IMR-90 (cell line): ENCODE measurements around the gene YPEL1. TPM values are rescaled to one million over a fixed set of nuclear protein-coding genes. Genes with fewer than 3 reads are reported as not detected.

ENCODE experiments used
- ATAC-seq: fragments of 200-7000 bp; cut with Tn5 transposase; 2 replicates; pipeline ENCODE4 v1.9.1; 2020; ENCODE audit warnings: low read depth, mild to moderate bottlenecking, moderate library complexity
- BruUV-seq: library from RNA; stranded (reverse); fragments of 400-500 nt; replicated peaks from 2 replicates; lab custom pipeline; 2021; lab: Mats Ljungman, UMichigan
- CTCF ChIA-PET: fragments of 300-600 bp; formaldehyde crosslinking; extraction: SDS; loops from one replicate; lab custom pipeline; 2021; ENCODE audit warnings: antibody characterized with exemption; lab: Yijun Ruan, JAX
- POLR2A ChIA-PET: fragments of 300-600 bp; sonication (Branson Sonifier 250); formaldehyde crosslinking; loops from one replicate; lab custom pipeline; 2022; ENCODE audit warnings: antibody characterized with exemption; ENCODE audit not compliant: unreplicated experiment; lab: Charles Lee
- DNase-seq: peaks from one replicate; pipeline ENCODE4 v3.0.0; 2013
- H2AFZ ChIP-seq: replicated peaks from 2 replicates; pipeline ENCODE3; 2013; ENCODE audit warnings: low read length, mild to moderate bottlenecking; ENCODE audit not compliant: poor library complexity
- H2AK5ac ChIP-seq: 2 replicates; pipeline ENCODE4 v1.6.1; 2013; ENCODE audit warnings: low read depth, low read length, inconsistent platforms
- H2AK9ac ChIP-seq: replicated peaks from 2 replicates; pipeline ENCODE3; 2013; ENCODE audit warnings: mild to moderate bottlenecking, low read depth, low read length, moderate library complexity; ENCODE audit not compliant: poor library complexity
- H2BK120ac ChIP-seq: 2 replicates; pipeline ENCODE4 v1.6.1; 2013; ENCODE audit warnings: low read depth, low read length, inconsistent platforms
- H2BK15ac ChIP-seq: 3 replicates; pipeline ENCODE4 v1.6.1; 2013; ENCODE audit warnings: low read depth, low read length, inconsistent platforms
- H2BK20ac ChIP-seq: 2 replicates; pipeline ENCODE4 v1.6.1; 2013; ENCODE audit warnings: low read depth, mild to moderate bottlenecking, inconsistent platforms, low read length, moderate library complexity
- H2BK5ac ChIP-seq: 2 replicates; pipeline ENCODE4 v1.6.1; 2013; ENCODE audit warnings: mild to moderate bottlenecking, low read depth, low read length, inconsistent platforms; ENCODE audit not compliant: poor library complexity, severe bottlenecking
- H3K14ac ChIP-seq: replicated peaks from 2 replicates; pipeline ENCODE4 v1.6.1; 2013; ENCODE audit warnings: low read depth, low read length, inconsistent platforms
- H3K18ac ChIP-seq: 2 replicates; pipeline ENCODE4 v1.6.1; 2013; ENCODE audit warnings: low read depth, low read length, control low read depth
- H3K23ac ChIP-seq: 2 replicates; pipeline ENCODE4 v1.6.1; 2013; ENCODE audit warnings: low read depth, low read length, inconsistent platforms
- H3K27ac ChIP-seq: 2 replicates; pipeline ENCODE4 v1.5.1; 2013; ENCODE audit warnings: mild to moderate bottlenecking, control low read depth, low read length; ENCODE audit not compliant: insufficient read depth
- H3K27me3 ChIP-seq: 2 replicates; pipeline ENCODE4 v1.6.1; 2013; ENCODE audit warnings: low read length; ENCODE audit not compliant: control insufficient read depth, insufficient read depth
- H3K36me3 ChIP-seq: 2 replicates; pipeline ENCODE4 v1.6.1; 2013; ENCODE audit warnings: low read length, mixed read lengths; ENCODE audit not compliant: control insufficient read depth, insufficient read depth
- H3K4ac ChIP-seq: 2 replicates; pipeline ENCODE4 v1.6.1; 2013; ENCODE audit warnings: low read depth, low read length, inconsistent platforms
- H3K4me1 ChIP-seq: 2 replicates; pipeline ENCODE4 v1.6.1; 2013; ENCODE audit warnings: low read length, mixed read lengths; ENCODE audit not compliant: control insufficient read depth, insufficient read depth
- H3K4me2 ChIP-seq: 2 replicates; pipeline ENCODE4 v1.6.1; 2013; ENCODE audit warnings: low read depth, mild to moderate bottlenecking, control low read depth, low read length, moderate library complexity
- H3K4me3 ChIP-seq: 2 replicates; pipeline ENCODE4 v1.5.1; 2013; ENCODE audit warnings: low read depth, mild to moderate bottlenecking, control low read depth, low read length, moderate library complexity; ENCODE audit not compliant: insufficient read depth
- H3K56ac ChIP-seq: 2 replicates; pipeline ENCODE4 v1.6.1; 2013; ENCODE audit warnings: low read length, inconsistent platforms; ENCODE audit not compliant: insufficient read depth; ENCODE audit errors: extremely low read depth
- H3K79me1 ChIP-seq, 2 experiments: 2 replicates each; pipeline ENCODE4 v1.6.1; 2013; ENCODE audit warnings: low read length in 2 of 2, inconsistent platforms in 1 of 2, low read depth in 1 of 2
- H3K9ac ChIP-seq: 2 replicates; pipeline ENCODE4 v1.6.1; 2013; ENCODE audit warnings: low read depth, low read length, control low read depth
- H3K9me1 ChIP-seq: 2 replicates; pipeline ENCODE4 v1.6.1; 2013; ENCODE audit warnings: low read length, inconsistent platforms; ENCODE audit not compliant: insufficient read depth
- H3K9me3 ChIP-seq: 2 replicates; pipeline ENCODE4 v1.6.1; 2013; ENCODE audit warnings: low read length; ENCODE audit not compliant: control insufficient read depth, insufficient read depth
- H4K20me1 ChIP-seq: 2 replicates; pipeline ENCODE4 v1.6.1; 2013; ENCODE audit warnings: low read length, inconsistent platforms; ENCODE audit not compliant: insufficient read depth
- H4K5ac ChIP-seq: 2 replicates; pipeline ENCODE4 v1.6.1; 2013; ENCODE audit warnings: mild to moderate bottlenecking, low read depth, low read length, control low read depth
- H4K8ac ChIP-seq, 2 experiments: 2 replicates each; pipeline ENCODE4 v1.6.1; 2013; ENCODE audit warnings: low read depth in 2 of 2, low read length in 2 of 2, control low read depth in 1 of 2, inconsistent platforms in 1 of 2
- H4K91ac ChIP-seq: 2 replicates; pipeline ENCODE4 v1.6.1; 2013; ENCODE audit warnings: low read depth, low read length, inconsistent platforms; ENCODE audit not compliant: insufficient read depth
- BHLHE40 ChIP-seq: fragments of 150-350 bp; IDR thresholded peaks from 2 replicates; pipeline ENCODE4 v1.6.1; 2016; ENCODE audit warnings: mild to moderate bottlenecking, low read depth, low read length
- CEBPB ChIP-seq: IDR thresholded peaks from 2 replicates; pipeline ENCODE4 v1.6.1; 2012; ENCODE audit warnings: low read depth, low read length, improper control_type of control experiment
- CHD1 ChIP-seq: IDR thresholded peaks from 2 replicates; pipeline ENCODE4 v1.6.1; 2012; ENCODE audit warnings: low read depth, low read length, improper control_type of control experiment
- CTCF ChIP-seq: conservative IDR thresholded peaks from 2 replicates; pipeline ENCODE4 v1.5.1; 2012; ENCODE audit warnings: mild to moderate bottlenecking, low read depth, low read length, improper control_type of control experiment
- FOS ChIP-seq: fragments of 150-350 bp; IDR thresholded peaks from 2 replicates; pipeline ENCODE4 v1.6.1; 2016; ENCODE audit warnings: low read depth, low read length
- MAFK ChIP-seq: IDR thresholded peaks from 2 replicates; pipeline ENCODE4 v1.6.1; 2012; ENCODE audit warnings: low read depth, low read length, improper control_type of control experiment
- MAZ ChIP-seq: IDR thresholded peaks from 2 replicates; pipeline ENCODE4 v1.6.1; 2012; ENCODE audit warnings: low read depth, mild to moderate bottlenecking, low read length, improper control_type of control experiment, moderate library complexity, borderline replicate concordance
- MXI1 ChIP-seq: IDR thresholded peaks from 2 replicates; pipeline ENCODE4 v1.6.1; 2012; ENCODE audit warnings: low read depth, mild to moderate bottlenecking, low read length, moderate library complexity, borderline replicate concordance
- NFE2L2 ChIP-seq: fragments of 150-350 bp; IDR thresholded peaks from 2 replicates; pipeline ENCODE4 v1.6.1; 2016; ENCODE audit warnings: low read depth, mild to moderate bottlenecking, low read length
- RAD21 ChIP-seq: IDR thresholded peaks from 2 replicates; pipeline ENCODE4 v1.6.1; 2012; ENCODE audit warnings: low read length, improper control_type of control experiment
- RCOR1 ChIP-seq: IDR thresholded peaks from 2 replicates; pipeline ENCODE4 v1.6.1; 2012; ENCODE audit warnings: mild to moderate bottlenecking, low read length, improper control_type of control experiment; ENCODE audit not compliant: insufficient replicate concordance
- RFX5 ChIP-seq: IDR thresholded peaks from 2 replicates; pipeline ENCODE4 v1.8.0; 2012; ENCODE audit warnings: low read depth, mild to moderate bottlenecking, low read length, moderate library complexity
- SMC3 ChIP-seq: fragments of 150-350 bp; IDR thresholded peaks from 2 replicates; pipeline ENCODE4 v1.6.1; 2016; ENCODE audit warnings: low read depth, mild to moderate bottlenecking, antibody characterized with exemption, low read length, moderate library complexity
- WGBS, 2 experiments: methylation state at CpG; one replicate each; pipeline versions ENCODE4 v1.1.5 to v1.1.7; 2013; ENCODE audit warnings: missing lambda C conversion rate in 2 of 2; ENCODE audit not compliant: insufficient read length in 1 of 2; ENCODE audit errors: extremely low coverage in 2 of 2; 5-methylcytosine and 5-hydroxymethylcytosine counted together
- dilution Hi-C: fragments of 300-500 bp; cut with HindIII; formaldehyde crosslinking; loops from one replicate; pipeline ENCODE4 v1.14.3; 2018; ENCODE audit warnings: low sequenced_read_pairs; ENCODE audit not compliant: unreplicated experiment
- in situ Hi-C: fragments of 300-500 bp; cut with MboI; formaldehyde crosslinking; loops from 3 replicates; pipeline ENCODE4 v1.14.3; 2019; ENCODE audit warnings: low sequenced_read_pairs, inconsistent platforms, mixed read lengths
- intact Hi-C: fragments of 100-400 bp; cut with micrococcal nuclease; formaldehyde crosslinking; loops from 2 replicates; pipeline ENCODE4 v1.10.0; 2022
- polyA plus RNA-seq, 3 experiments: library from polyadenylated mRNA; depleted of rRNA; stranded (reverse); fragments of >200 nt; gene quantifications; 2 replicates each; pipeline ENCODE4 v1.2.3, GENCODE V29; 2012; ENCODE audit warnings: low replicate concordance in 1 of 3
- total RNA-seq: library from RNA; depleted of rRNA; stranded (reverse); fragments of >200 nt; gene quantifications from 2 replicates; pipeline ENCODE4 v1.2.3, GENCODE V29; 2012
- TF ChIP-seq, protein P1 (sequence below): fragments of 150-350 bp; IDR thresholded peaks from 2 replicates; pipeline ENCODE4 v1.6.1; 2017; ENCODE audit warnings: mild to moderate bottlenecking, antibody characterized with exemption, low read length, low read depth

The YPEL1 gene
- total and polyA plus RNA-seq, 2 of the 4 experiments (the other 2 are of a cell fraction), result 0.72 to 1.3 TPM

GRCh38 chr22:21755851-21756284 is 20.3 kb upstream of the YPEL1 start (continued):
- TF ChIP-seq MAZ, result peak; percentile 36; the same call in 1 of the 2 replicates

DNA sequence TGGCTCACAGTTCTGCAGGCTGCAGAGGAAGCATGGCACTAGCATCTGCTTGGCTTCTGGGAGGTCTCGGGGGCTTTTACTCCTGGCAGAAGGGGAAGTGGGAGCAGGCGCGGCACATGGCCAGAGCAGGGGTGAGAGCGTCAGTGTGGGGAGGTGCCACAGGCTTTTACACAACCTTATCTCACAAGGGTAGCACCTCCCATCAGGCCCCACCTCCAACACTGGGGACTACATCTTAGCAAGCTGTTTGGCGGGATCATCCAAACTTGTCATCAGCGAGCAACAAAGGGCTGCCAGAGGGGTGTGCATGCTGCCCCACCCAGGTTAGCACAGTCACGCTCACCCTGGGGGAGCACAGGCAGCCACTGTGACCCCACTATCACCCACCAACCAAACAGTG is 18.9 kb upstream of the YPEL1 start:
- DNase-seq (peak; percentile 12), ATAC-seq (0 out of 2 replicates have a peak, but pooled peaks have one; percentile 16)
- H3K18ac ChIP-seq, result no peak overlapping the region; the same call in 1 of the 2 replicates
- H3K56ac ChIP-seq, result no peak overlapping the region
- H2AK9ac ChIP-seq, result no peak overlapping the region
- no peak overlapping the region for H3K14ac ChIP-seq
- dilution Hi-C loops, result no loop called here
- H3K23ac ChIP-seq, result 0 out of 2 replicates have a peak overlapping the region, but pooled peaks have one; percentile 14
- no peak overlapping the region for H4K5ac ChIP-seq
- 0 out of 2 replicates have a peak overlapping the region, but pooled peaks have one; percentile 15 for H3K4ac ChIP-seq
- H3K9me1 ChIP-seq, result peaks cover 15% of the 10 kb centered on the region; the same call in 1 of the 2 replicates
- no peak overlapping the region; the same call in 1 of the 2 replicates for H4K91ac ChIP-seq
- no peaks in the 10 kb centered on the region for H3K27me3 ChIP-seq
- intact Hi-C loops, result no loop called here
- H3K9ac ChIP-seq, result no peak overlapping the region
- peaks cover 4% of the 10 kb centered on the region for H3K36me3 ChIP-seq
- H3K27ac ChIP-seq, result no peak overlapping the region
- peaks cover 8 to 26% of the 10 kb centered on the region in 2 experiments; a peak in 3 of 4 replicates for H3K79me1 ChIP-seq
- H2BK20ac ChIP-seq, result no peak overlapping the region
- no peaks in the 10 kb centered on the region for H4K20me1 ChIP-seq
- H2BK120ac ChIP-seq, result no peak overlapping the region
- in situ Hi-C loops, result no loop called here
- POLR2A ChIA-PET, result no interaction called here
- 20% methylated on average over 1 of the region's 7 CpGs; no CpG with 5 or more reads in 1 of the 2 experiments for WGBS, 2 experiments
- peaks cover 21% of the 10 kb centered on the region for H3K4me1 ChIP-seq
- no peaks in the 10 kb centered on the region for H3K9me3 ChIP-seq
- no peak overlapping the region; the same call in 1 of the 2 replicates for H2AK5ac ChIP-seq
- peak overlapping the region; percentile 49; the same call in 1 of the 2 replicates for H3K4me2 ChIP-seq
- no peak overlapping the region for H2BK5ac ChIP-seq
- no peak overlapping the region for H2AFZ ChIP-seq
- no peak overlapping the region for H3K4me3 ChIP-seq
- CTCF ChIA-PET, result no interaction called here
- BruUV-seq, result no TSS peak
- no peak overlapping the region; a peak in 1 of 4 replicates for H4K8ac ChIP-seq
- no peak overlapping the region for H2BK15ac ChIP-seq
- no peak for TF ChIP-seq MXI1
- TF ChIP-seq SMC3, result no peak
- TF ChIP-seq FOS, result no peak
- no peak for TF ChIP-seq CHD1
- TF ChIP-seq MAFK, result no peak
- TF ChIP-seq, protein P1, sequence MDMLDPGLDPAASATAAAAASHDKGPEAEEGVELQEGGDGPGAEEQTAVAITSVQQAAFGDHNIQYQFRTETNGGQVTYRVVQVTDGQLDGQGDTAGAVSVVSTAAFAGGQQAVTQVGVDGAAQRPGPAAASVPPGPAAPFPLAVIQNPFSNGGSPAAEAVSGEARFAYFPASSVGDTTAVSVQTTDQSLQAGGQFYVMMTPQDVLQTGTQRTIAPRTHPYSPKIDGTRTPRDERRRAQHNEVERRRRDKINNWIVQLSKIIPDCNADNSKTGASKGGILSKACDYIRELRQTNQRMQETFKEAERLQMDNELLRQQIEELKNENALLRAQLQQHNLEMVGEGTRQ, result no peak
- no peak for TF ChIP-seq BHLHE40
- no peak for TF ChIP-seq RFX5
- no peak for TF ChIP-seq NFE2L2
- no peak for TF ChIP-seq CTCF
- no peak for TF ChIP-seq RCOR1
- TF ChIP-seq CEBPB, result no peak
- TF ChIP-seq RAD21, result no peak
